Tibial artery (tissue), 4 donors: ENCODE measurements around the gene COG5.
A peak's percentile ranks its signal among the peaks of the same experiment; 100 is the strongest.

ENCODE experiments used
- DNase-seq, 2 donors: peaks; one replicate each; pipeline ENCODE4 v3.0.0-alpha.2; 2019
- H3K27ac ChIP-seq, 2 donors: fragments of 200-600 bp; sonication (generic) in 1 of 2; 1 replicate in 1 of 2; 2 replicates in 1 of 2; pipeline ENCODE4 v1.5.1; 2018 to 2019; ENCODE audit warnings: mild to moderate bottlenecking in 1 of 2
- H3K27me3 ChIP-seq, 2 donors: fragments of 200-600 bp; sonication (generic) in 1 of 2; one replicate each; pipeline versions ENCODE4 v1.5.1 to v1.6.0; 2016 to 2019
- H3K36me3 ChIP-seq, 3 donors: fragments of 200-600 bp; sonication (generic) in 2 of 3; one replicate each; pipeline ENCODE4 v1.5.1; 2016 to 2019; ENCODE audit warnings: mild to moderate bottlenecking in 2 of 3
- H3K4me1 ChIP-seq, 4 donors: fragments of 200-600 bp; sonication (generic) in 2 of 4; 1 replicate in 3 of 4; 2 replicates in 1 of 4; pipeline ENCODE4 v1.5.1; 2016 to 2019
- H3K4me3 ChIP-seq, 2 donors: fragments of 200-600 bp; sonication (generic) in 1 of 2; 1 replicate in 1 of 2; 2 replicates in 1 of 2; pipeline ENCODE4 v1.5.1; 2018 to 2019; ENCODE audit warnings: mild to moderate bottlenecking in 2 of 2
- H3K9me3 ChIP-seq, 3 donors: fragments of 200-600 bp; sonication (generic) in 1 of 3; one replicate each; pipeline ENCODE4 v1.5.1; 2016 to 2019
- intact Hi-C: fragments of 100-400 bp; cut with DNase I; formaldehyde crosslinking; loops from one replicate; pipeline ENCODE4 v1.15.0; 2023; ENCODE audit warnings: low total_unique reads
- TF ChIP-seq, protein P1 (sequence below), 2 experiments: fragments of 200-600 bp in 1 of 2; fragments of 450-650 bp in 1 of 2; IDR thresholded peaks; one replicate each; pipeline ENCODE4 v1.5.1; 2017 to 2019; ENCODE audit warnings: antibody characterized with exemption in 2 of 2, mild to moderate bottlenecking in 1 of 2, moderate library complexity in 1 of 2

The COG5 gene

DNA sequence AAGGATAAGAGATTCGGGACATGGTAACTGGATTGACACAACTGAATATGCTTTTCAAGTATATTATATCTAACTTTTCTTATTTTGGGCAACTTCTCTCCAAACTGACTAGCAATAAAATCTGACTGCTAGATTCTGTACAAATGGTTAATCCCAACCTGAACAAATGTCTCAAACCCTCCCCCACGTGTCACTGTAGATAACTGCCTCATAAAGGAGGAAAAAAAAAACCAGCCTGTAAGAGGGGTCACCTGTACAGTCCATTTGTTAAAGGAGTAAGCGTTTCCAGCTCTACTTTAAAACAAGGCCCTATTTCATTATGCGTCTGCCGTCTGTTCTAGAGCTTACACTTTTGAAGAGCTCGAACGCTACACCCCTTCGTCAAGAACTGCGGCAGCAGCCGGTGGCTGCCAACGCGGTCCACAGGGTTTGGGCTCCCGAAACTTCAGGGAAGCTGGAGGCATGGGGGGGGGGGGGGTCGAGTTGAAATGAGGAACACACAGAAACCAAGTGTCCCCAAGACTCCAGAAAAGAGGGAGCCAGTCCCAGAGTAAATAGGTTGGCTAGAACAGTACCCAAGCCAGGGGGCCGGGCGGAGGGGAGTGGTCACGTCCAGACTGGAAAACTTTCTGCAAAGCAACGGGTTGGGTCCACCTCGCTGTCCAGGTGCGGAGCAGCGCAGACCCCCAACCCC, 492 bp downstream of the COG5 start:
- Histone ChIP-seq H3K27ac (peak overlapping the region; percentile 90 to 95), H3K27me3 (no peaks in the 10 kb centered on the region), H3K4me3 (peak overlapping the region; percentile 79 to 90), H3K9me3 (no peaks in the 10 kb centered on the region), H3K36me3 (no peaks in the 10 kb centered on the region), H3K4me1 (peaks cover 0 to 54% (median 26%) of the 10 kb centered on the region in 4 donors)
- TF ChIP-seq, protein P1, sequence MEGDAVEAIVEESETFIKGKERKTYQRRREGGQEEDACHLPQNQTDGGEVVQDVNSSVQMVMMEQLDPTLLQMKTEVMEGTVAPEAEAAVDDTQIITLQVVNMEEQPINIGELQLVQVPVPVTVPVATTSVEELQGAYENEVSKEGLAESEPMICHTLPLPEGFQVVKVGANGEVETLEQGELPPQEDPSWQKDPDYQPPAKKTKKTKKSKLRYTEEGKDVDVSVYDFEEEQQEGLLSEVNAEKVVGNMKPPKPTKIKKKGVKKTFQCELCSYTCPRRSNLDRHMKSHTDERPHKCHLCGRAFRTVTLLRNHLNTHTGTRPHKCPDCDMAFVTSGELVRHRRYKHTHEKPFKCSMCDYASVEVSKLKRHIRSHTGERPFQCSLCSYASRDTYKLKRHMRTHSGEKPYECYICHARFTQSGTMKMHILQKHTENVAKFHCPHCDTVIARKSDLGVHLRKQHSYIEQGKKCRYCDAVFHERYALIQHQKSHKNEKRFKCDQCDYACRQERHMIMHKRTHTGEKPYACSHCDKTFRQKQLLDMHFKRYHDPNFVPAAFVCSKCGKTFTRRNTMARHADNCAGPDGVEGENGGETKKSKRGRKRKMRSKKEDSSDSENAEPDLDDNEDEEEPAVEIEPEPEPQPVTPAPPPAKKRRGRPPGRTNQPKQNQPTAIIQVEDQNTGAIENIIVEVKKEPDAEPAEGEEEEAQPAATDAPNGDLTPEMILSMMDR (IDR thresholded peaks at IDR 0.05): no peak
- peak in 1 of 2 donors; percentile 55 for DNase-seq
- intact Hi-C loops: no loop called here

DNA sequence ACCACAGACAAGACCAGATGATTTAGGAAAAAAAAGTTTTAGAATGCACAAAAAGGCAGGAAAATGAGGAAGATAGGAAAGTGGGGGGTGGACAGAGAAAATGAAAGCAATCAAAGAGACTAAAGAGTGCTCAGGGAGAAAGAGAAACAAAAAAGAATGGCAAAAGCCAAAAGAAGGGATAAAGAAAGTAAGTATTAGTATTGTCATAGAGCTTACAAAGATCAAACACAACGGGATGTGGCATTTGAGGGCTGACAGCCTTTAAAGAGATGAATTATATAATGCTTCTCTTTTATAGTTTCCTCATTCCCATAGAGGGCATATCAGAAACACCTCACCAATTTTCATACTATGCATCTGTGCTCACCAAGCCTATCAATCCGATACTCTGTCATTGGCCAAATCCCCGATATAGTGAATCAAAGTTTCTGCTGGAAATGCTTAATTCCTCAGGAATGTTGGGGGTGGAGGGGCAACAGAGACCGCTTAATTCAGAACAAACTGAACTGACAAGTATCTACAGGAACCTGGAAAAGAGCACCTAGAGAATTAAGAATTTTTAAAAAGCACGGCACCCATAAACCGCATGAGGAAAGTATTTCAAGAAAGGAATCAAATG, 2.7 kb downstream of the COG5 start:
- intact Hi-C loops: no loop called here
- Histone ChIP-seq H3K4me3 (no peak overlapping the region), H3K4me1 (peaks cover 0 to 54% (median 26%) of the 10 kb centered on the region in 4 donors), H3K27me3 (no peaks in the 10 kb centered on the region), H3K9me3 (no peaks in the 10 kb centered on the region), H3K27ac (no peak overlapping the region), H3K36me3 (peaks cover 8 to 20% (median 8%) of the 10 kb centered on the region in 3 donors)
- DNase-seq: no peak
- TF ChIP-seq, protein P1 (IDR thresholded peaks at IDR 0.05): no peak

DNA sequence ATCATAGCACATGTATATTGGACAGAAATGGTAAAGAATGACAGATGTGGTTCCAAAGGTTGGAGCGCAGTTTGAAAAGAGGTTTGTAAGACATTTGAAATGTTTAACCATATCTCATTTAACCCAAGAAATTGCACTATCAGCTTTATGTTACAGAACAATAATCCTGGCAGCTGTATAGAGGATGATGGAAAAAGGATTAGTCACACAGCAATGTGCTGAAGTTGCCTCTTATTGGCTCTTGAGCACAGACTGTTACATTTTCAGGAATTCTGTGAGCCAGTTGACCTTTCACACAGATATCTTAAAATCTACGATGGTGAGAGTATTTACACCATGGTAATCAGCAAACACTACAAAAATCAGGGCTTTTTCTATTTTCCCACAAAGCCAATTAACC, 3.9 kb downstream of the COG5 start:
- H3K27ac ChIP-seq: no peak overlapping the region
- no peaks in the 10 kb centered on the region for H3K9me3 ChIP-seq
- DNase-seq: no peak
- peaks cover 11 to 31% (median 12%) of the 10 kb centered on the region in 3 donors for H3K36me3 ChIP-seq
- TF ChIP-seq, protein P1 (IDR thresholded peaks at IDR 0.05): no peak
- H3K4me1 ChIP-seq: peaks cover 0 to 47% (median 22%) of the 10 kb centered on the region in 4 donors
- H3K4me3 ChIP-seq: no peak overlapping the region
- H3K27me3 ChIP-seq: no peaks in the 10 kb centered on the region
- intact Hi-C loops: no loop called here

DNA sequence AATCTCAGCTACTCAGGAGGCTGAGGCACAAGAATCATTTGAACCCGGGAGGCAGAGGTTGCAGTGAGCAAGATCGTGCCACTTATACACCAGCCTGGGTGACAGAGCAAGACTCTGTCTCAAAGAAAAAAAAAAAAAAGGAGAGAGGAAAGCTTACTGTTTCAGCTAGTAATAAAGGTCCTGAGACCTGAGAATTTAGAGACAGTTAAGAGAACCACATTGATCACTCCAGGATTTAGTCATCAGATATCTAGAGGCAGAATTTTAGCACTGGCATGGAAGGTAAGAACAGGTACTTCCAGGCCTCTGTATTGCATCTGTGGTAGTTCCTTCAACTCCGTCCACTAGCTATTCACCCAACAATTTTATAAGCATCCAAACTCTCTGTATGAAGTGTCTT, 7.8 kb downstream of the COG5 start:
- DNase-seq: no peak
- Histone ChIP-seq H3K9me3 (no peaks in the 10 kb centered on the region), H3K4me3 (no peak overlapping the region), H3K27ac (no peak overlapping the region), H3K36me3 (peaks cover 23 to 50% (median 27%) of the 10 kb centered on the region in 3 donors), H3K27me3 (no peaks in the 10 kb centered on the region), H3K4me1 (peaks cover 0 to 18% (median 3%) of the 10 kb centered on the region in 4 donors)
- intact Hi-C loops: no loop called here
- TF ChIP-seq, protein P1 (IDR thresholded peaks at IDR 0.05): no peak

DNA sequence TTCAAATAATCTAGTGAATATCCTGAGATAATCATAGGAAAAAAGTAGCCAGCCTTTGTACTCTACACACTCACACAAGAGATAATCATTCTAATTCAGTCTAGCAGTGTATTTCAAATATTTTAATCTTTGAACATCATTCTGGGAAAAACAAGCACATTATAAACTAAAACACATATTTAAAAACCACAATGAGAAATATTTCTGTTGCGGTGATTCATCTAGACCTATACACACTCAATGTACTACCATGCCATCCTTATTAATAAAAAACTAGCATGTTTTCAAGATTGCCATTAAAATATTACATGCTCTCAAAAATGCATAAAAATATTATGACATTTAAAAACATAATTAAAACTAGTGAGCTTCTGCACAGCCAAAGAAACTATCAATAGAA, 11.8 kb downstream of the COG5 start:
- DNase-seq: no peak
- H3K36me3 ChIP-seq: peaks cover 34 to 50% (median 42%) of the 10 kb centered on the region in 3 donors
- no peak overlapping the region for H3K27ac ChIP-seq
- no peaks in the 10 kb centered on the region for H3K4me1 ChIP-seq
- no peaks in the 10 kb centered on the region for H3K27me3 ChIP-seq
- no peak overlapping the region for H3K4me3 ChIP-seq
- TF ChIP-seq, protein P1 (IDR thresholded peaks at IDR 0.05): no peak
- intact Hi-C loops: no loop called here
- H3K9me3 ChIP-seq: no peaks in the 10 kb centered on the region
